Retina (tissue), 1 donor: ENCODE measurements around the gene ABLIM2.

Source experiments
- DNase-seq: peaks from one replicate; pipeline ENCODE4 v3.0.0-alpha.2; 2016

Gene ABLIM2

DNA sequence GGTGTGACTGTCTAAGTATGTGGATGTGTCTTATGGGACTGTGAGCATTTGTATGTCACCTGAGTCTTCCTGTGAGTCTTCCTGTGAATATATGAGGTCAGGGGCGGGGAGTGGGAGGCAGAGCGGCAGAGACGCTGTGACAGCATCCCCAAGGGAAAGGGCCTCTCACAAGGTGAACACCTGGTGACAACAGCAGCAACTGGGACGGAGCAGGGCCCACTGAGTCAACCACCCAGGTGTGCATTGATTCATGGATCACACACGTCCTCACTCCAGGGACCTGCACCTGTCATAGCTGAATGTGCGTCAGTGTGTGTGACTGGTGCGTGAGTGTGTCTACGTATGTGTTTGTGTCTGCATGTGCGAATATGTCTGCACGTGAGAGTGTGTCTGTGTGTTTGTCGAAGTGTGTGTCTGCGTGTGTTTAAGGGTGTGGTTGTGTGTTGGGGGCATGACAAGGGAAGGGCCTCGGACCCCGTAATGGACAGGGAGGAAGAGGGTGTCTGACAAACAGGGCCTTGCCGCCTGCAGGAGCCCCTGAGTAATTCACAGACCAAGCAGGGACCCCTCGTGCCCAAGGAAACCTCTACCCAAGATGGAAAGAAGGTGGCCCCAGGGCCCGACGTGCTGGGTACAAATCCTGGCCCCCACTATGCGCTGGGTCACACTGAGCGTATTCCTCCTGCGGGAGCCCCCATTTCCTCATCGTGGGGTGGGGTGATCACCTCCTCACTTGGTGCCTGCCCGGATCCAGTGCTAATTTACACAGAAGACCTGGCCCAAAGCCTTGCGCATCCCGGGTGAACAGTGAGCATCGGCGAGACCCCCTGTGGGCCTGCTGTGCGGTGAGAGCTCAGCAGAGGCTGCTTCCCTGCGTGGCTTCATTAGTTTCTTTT is 76.7 kb downstream of the ABLIM2 start:
- DNase-seq: no peak

DNA sequence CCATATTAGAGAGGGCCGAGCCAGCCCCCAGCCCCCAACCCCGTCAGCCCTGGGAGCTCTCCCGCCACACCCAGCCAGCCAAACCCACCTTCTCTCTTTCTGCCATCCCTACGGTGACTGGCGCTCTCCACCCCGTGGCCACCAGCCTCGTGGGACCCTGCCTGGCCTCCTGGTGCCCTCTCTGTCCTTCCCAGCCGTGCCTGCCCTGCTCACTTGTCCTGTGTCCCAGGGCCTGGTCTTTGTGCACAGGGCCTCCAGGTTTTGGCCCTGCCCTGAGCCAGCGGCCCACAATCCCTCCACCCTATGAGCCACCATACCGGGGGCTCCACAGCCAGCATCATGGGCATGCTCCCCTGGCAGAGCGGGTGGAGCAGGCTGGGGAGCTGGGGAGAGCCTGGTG is 77.4 kb downstream of the ABLIM2 start:
- no peak for DNase-seq

DNA sequence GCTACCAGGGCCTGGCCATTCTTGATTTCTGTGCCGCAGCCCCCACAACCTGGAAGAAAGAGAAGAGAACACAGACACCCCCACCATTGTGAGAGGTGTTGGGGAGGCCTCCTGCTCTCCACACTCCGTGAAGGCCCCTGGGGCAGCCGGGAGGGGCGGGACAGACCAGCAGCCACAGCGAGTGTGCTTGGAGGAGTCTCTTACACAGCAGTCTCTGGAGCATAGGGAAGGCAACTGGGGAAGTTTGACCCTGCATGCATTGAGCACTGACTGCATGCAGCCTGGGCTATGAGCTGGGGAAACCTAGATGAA is 77.9 kb downstream of the ABLIM2 start:
- no peak for DNase-seq

DNA sequence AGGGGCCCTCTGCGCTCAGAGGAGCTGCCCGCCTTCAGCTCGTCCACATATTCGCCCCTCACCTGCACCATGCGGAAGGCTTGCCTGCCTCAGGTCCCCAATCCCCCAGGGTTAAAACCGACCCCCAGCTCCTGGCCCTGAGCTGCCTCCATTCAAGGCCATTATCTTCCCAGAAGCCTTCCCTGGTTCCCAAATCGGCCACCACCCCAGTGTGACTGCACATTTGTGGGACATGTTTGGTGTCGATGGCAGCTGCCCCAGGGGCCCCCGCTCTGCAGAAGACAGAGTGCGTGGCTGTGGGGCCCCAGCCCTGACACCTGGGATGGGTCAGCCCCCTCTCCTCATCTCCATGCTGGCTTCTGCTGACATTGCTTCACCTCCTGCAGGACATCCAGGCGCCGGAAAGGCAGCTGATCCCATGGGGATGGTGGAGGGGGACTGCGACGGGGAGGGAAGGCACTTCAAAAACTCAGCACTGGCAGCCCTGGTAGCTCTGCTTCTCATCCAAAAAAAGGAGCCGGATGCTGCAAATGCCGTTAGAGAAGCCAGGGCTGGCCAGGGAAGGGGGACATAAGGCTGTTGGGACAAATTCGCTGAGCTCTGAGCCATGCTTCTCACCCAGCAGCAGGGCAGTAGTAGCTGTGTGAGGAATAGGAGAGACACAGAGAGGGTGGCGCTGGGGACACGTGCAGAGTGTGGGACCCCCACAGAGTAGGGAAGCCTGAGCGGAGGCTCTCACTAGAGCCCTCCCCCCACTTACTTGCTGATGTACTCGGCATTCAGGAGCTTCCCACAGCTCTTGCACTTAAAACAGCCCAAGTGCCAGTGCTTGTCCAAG is 78.5 kb downstream of the ABLIM2 start:
- DNase-seq: peak; percentile 45

DNA sequence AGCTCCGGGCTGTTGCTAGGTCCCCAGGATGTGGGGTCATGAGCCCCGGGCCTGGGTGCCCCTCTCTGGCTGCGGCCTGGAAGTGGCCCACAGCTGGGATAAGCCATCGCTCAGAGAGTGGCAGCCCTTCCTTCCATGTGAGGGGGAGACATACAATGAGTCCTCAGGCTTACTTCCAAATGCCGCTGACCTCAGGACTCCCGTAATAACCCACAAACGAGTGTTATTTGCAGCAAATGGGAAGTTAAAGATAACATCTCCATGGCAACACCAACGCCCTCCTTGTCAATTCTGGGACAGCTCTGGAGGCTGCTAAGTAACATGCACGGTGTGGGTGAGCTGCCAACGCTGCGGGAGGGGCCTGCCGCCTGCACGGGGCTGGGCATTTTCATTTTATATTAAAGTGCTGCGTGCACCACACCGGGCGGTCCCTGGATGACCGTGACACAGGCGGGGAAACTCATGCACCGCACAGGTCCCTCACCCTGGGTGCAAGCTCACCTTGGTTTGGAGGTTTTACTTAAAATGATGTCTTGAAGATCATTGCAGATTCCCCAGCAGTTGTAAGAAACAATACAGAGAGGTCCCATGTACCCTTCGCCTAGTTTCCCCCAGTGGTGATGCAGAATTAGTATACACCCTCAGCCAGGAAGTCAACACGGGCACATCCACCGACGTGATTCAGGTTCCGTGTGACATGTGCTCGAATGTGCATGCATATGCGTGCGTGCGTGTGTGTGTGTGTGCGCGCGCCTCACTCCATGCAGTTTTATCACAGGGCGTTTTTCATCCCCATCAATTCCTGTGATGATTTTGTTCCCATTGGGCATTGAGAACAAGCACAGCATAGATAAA is 79.4 kb downstream of the ABLIM2 start:
- DNase-seq: no peak

DNA sequence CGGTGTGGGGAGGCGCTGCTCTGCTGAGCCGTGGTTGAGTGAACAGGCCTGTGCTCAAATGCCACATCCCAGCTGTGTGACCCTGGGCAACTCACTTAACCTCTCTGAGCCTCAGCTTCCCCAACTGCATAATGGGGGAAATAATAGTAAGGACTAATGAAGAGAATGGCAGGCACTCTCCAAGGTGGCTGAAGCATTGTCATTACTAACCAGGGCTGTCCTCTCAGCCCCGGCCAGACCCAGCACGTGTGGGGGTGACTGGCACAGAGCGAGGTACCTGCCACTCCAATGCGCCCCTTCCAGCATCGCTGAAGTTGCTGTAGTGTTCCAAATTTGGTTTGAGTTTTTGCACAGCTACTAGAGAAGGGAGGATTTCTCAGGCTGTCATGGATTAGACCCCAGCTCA is 80.0 kb downstream of the ABLIM2 start:
- DNase-seq: no peak

DNA sequence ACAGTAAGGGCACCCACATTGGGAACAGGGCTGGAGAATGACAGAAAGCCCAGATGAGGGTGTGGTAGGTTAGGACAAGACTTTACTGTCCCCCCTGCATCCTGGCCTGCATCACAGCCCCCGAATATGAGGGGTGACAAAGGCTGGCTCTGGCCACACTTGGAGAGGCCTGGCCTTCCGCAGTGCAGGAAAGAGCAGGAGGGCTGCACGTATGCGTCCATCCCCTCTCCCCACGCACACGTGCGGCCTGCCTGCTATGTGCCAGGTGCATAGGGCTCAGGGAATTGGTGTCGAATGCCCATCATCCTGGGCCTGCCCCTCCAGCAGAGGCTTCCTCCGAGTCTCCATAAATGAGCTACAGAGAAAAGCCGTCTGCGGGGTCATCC is 80.5 kb downstream of the ABLIM2 start:
- no peak for DNase-seq

DNA sequence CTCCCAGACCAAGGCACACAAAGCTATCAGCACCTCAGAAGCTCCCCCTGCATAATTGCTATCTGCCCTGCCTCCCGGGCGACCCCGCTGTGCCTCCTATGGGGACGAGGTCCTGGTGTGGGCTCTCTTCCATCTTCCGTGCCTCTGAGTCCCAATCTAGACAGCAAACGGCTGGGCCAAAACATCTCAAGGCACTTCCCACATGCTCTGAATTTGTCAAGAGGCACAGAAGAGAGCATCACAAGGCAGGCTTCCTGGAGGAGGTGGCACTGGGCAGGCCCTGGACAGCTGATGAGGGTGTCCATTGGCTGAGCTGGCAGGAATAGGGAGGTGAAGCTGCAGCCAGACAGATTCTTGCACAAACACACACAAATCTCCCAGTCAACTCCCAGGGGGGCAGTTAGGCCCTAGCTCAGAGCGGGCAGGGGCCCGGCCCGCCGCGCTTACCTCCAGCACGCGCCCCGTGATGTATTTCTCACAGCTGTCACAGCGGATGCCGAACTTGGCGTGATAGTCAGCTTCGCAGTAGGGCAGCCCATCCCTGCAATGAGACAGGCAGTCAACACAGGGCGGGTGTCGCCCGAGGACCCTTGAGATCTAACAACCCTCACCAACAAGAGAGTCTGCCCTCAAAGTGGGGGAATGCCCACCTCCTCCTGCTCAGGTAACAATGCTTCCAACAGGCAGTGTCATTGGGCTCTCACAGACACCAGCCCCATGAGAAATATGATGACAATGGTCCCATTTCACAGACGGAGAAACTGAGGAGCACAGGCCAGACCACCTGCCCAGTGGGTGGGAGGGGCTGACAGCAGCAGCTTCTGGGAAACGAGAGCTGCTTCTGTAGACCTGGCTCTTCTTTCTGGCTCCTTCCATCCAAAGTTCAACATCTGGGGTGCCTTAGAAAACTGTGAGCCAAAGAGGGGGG is 81.2 kb downstream of the ABLIM2 start:
- no peak for DNase-seq

DNA sequence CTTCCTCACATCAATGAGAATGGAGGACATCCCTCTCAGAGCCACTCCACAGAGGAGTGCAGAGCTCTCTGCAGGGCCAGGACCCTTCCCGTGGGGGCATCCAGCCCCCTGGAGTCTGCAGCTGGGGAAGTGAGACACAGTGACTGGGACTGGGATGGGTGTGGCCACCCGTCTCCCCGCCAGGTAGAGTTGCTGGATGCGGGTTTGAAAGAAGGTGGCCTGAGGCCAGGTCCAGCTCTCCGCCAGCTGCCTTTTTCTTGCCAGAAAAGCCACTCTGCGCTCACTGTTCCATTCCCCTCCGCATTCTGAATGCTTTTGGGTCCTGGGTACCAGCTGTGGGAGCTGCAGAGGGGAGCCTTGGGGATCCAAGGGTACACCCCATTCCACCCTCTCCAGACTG is 82.6 kb downstream of the ABLIM2 start:
- DNase-seq: no peak

DNA sequence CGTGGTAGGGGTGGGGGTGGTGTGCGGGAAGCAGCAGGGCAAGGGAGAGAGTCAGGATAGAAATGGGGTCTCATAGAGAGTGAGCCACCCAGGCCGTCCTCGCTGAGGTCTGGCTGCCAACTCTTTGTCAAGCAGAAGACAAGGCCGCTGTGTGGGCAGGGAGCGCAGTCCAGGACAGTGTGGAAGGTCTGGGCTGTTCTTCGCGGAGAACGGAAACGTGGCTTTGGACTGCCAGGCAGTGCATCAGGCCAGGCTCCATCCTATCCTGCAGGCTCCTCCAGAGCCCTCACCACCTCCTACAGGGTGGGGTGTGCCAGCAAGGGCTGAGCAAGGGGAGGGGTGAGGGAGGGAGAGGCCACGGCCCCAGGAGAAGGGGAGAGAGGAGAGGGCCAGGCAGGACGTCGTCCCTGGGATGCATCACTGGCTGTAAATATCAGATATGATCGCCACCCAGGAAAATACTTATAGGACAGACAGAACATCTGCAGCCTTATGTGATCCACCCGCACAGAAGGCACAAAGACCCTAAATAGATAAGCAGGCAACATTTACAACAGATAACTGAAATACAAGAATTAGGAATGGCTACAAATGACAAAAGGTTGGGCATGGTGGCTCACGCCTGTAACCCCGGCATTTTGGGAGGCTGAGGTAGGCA is 85.3 kb downstream of the ABLIM2 start:
- no peak for DNase-seq

DNA sequence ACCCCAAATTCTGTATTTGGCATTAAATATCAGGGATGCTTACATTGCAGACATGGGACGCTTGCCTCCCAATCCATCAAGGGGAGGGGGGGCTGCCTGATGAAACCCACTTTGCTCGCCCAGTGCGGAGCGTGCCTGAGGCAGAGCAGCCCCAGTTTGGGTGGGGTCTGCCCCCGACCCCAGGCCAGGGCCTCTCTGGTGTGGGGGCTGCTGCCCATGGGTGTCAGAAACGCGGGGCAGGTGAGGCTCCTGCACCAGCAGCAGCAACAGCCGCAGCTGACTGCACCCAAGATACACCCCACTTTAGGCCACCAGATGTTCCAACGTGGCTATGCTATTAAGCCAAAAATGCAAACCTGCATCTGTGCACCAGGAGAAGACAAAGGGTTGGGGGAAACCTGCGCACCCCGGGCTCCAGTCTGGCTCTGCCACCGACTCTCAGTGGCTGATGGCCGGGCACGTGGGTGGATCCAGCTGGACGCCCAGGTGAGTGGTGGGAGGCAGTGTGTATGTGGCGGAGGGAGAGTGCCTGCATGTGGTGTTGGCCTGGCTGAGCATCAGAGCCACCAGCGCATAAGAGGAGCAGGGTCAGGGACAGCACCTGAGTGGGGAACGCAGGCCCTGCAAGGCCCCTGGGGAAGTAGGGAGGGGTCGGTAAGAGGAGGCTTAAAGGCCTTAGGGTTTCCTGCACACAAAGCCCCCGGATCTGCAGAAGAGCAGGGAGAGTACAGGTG is 86.2 kb downstream of the ABLIM2 start:
- DNase-seq: no peak

DNA sequence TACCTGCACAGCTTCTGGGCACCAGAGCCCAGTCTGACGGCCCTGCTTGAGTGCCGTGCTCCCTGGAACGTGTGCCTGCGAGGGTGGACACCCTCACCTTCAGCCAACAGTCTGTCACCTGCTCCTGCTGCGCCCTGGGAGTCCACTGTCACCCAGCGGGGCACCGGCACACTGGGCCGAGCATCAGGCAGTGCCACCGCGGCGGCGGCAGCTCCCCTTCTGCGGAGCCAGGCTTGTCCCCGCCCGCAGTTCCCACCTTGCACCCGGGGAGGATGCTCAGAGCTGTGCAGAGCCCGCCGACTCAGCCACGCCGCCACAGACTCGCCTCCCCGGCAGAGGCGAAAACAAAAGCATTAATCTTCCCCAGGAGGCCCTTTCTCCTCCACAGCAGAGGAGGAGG is 86.8 kb downstream of the ABLIM2 start:
- DNase-seq: no peak

DNA sequence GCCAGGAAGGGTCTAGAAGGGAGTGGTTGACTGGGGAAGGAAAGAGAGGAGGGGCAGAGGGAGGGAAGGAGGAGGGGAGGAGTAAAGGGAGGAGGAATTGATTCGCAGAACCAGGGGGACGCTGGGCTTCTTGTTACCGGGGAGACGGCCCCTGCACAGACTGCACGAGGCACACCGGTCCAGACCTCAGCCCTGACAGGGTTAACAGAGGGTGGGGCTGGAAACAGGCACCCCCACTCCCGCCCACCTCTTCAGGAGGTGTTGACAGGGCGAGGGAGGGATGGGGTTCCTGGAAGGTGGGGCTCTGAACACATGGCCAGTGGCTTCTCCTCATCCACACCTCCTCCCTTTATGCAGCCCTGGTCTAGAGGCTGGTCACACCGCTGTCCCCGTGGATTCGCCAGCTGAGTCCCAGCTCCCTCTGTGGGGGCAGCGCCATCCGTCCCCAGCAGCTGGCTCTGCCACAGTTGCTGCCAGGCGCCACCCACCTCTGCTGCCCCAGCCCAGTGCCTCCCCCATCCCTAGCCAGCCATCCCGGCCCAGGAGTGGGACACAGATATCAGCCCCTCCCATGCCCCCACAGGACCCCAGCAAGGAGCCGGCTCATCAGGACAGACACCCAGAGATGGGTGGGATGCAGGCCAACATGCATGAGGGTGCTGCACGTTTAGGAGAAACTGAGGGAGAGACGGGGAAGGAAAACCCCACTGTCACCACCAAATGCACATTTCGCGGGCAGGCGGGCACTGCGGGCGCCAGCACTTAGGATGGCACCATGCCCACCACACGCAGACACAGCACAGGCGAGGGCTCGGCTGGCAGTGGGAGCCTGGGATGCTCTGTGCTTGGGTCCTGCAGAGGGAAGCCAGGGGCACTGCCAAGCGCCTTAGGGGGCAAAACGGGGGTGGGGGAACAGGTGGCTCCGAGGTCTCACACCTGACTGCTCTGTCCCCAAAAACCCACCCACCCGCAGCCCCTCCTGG is 87.6 kb downstream of the ABLIM2 start:
- DNase-seq: peak; percentile 68

DNA sequence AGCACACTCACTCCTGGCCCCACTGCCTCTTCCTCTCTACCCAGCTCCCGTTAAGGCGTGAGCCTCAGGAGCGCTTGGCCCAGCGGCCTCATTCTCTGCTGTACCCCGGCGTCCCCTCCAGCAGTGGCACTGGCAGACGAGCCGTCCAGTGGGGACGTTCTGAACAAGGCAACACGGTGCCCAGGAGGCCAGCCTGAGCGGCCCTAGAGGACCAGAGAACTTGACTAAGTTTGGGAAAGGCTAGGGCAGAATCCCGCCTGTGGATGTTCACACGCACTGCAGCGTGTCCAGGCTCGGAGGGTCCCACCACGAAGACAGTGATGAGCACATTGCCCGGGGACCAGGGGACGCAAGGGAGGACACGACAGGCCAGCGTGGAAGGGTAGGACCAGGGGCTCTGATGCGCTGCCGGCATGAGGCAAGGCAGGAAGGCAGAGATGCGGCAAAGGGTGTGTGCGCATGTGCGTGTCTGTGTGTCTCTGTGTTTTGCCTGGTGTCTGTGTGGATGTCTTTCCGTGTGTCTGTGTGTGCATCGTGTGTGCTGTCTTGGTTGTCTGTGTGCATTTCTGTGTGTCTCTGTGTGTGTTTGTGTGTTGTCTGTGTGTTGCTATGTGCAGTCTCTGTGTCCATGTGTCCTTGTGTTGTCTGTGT is 89.4 kb downstream of the ABLIM2 start:
- no peak for DNase-seq

DNA sequence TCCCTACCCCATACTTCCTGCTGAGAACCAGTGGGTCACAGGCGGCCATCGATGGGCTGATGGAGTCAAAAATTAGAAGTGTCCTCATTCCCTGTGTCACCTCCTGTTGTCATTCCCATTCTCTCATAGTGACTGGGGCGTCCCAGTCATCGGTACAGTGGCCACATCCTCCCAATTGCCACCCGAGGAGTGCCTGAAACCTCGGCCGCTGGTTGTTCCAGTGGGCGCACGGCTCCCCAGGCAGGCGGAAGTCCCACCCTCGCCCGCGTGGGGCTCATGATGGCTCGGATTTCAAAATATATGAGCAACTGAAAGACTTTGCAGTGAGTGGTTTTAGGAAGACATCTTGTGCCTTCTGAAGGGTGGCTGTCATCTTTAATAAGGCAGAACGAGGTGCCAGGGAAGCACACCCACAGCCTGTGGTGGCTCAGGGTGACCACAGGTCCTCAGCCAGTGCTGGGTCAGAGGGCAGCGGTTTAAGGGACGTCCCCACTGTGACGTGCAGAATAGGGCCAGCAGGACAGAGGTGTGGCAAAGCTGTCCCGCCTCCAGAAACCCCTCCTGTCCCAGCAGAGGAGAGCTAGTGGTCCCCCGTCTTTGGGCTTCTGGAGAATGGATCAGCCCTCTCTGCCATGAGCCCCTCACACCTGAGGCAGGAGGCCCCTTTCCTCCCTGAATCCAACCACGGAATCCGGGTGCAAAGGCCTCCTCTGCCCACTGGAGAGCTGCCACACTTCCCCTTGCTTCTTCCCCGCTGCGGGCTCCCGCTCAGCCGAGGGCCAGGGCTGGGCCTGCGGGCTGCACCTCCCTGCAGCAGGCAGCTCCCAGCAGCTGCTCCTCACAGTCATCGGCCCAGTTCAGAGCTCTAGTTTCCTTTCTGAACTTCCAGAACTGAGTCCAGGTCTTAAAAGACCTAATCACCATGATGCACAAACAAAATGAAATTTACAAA is 90.4 kb downstream of the ABLIM2 start:
- no peak for DNase-seq

DNA sequence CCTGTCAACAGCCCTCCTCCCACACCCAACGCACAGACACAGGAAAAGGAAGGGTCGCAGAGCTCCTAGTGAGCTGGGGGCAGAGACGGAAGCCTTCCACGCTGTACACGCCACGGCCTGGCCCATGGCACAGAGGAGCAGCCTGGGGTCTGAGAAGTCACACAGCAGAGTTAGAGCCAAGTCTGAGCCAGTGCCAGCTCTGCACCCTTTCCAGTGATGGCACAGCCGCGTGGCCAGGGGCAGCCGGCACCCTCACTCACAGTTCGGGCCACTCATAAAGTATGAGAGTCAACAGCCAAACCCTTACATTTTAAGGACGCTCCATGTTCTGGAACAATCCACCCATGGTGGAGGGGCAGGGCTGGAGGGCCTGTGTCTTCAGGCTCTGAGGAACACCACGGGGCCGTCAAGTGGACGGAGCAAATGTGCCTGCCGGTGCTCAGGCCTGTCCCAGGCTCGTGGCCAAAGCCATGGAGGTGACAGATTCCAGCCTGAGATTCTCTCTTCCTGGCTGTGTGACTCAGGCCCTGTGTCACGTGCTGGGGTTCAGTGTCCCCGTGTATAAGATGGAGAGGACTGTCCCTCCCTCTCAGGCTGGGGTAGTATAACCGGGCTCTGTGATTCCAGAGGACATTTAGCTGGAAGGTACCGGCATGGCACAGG is 91.2 kb downstream of the ABLIM2 start:
- DNase-seq: no peak

DNA sequence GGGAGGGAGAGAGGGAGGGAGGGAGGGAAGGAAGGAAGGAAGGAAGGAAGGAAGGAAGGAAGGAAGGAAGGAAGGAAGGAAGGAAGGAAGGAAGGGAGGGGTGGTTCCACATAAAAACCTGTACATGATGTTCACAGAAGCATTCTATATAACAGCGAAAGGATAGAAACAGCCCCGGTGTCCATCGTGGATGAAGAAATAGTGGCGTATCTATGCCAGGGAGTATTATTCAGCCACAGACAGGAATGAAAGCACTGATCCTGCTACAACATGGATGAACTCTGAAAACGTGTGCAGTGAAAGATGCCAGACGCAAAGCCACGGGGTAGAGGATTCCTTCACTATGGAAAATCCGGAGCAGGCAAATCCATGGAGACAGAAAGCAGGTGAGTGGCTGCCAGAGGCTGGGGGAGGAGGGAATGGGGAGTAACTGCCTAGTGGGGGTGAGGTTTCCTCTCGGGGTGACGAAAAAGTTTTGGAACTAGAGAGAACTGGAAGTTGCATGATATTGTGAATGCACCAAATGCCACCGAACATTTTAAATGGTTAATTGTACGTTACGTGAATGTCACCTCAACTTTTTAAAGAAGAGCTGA is 92.2 kb downstream of the ABLIM2 start:
- DNase-seq: no peak
